NCI-H345 treated with DMSO at 0.1 percent for 48 hours (cell line): ENCODE measurements around the gene PLCL2.
A peak's percentile ranks its signal among the peaks of the same experiment; 100 is the strongest.

Source experiments
- DNase-seq: peaks from one replicate; lab custom pipeline; 2025; ENCODE audit not compliant: unreplicated experiment; lab: John Stamatoyannopoulos, UW

Gene PLCL2

DNA sequence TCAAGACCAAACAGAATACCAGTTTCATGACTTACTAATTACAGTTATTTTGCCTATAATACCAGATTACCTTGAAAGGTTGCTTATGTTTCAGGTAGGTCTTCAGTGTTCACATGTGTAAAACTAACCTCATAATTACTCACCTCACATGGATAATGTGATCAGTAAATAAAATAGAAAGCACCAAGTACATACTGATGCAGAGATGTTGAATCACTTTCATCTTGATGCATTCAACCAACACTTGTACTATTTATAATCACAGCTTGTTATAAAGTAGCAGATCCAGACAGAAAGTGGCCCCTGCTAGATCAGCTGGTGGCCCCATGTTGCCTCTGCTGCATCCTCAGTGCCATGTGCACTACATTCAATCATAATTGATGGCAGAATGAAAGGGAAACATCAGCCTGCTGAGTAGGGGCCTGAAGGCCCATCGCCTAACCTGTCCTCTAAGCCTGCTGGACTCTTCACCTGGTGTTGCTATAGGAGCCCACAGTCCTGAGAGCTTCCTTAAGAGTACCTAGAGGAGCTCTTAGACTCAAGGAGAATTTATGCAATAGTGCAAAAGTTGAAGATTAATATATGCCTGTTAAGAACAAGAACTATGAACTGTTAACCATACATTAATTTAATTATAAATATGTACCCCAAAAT lies 154.3 kb downstream of the PLCL2 start:
- no peak for DNase-seq

DNA sequence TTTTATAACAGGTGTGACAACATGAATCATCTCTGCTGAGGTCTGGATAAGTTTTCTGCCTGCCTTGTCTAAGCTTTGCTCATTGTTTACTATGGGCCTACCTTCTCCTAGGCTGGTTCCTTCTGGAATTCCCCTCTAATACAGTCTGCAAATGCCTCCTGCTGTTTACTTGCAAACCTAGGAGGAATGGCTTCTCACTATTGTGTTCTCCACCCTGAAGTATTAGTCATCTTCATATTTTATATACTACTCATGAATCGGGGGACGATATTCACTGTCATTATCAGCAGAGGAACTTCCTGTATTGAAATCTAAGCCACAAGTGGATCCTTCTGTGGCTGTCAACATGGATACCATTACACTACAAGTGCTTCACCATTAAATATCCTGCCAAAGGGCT lies 154.8 kb downstream of the PLCL2 start:
- no peak for DNase-seq

DNA sequence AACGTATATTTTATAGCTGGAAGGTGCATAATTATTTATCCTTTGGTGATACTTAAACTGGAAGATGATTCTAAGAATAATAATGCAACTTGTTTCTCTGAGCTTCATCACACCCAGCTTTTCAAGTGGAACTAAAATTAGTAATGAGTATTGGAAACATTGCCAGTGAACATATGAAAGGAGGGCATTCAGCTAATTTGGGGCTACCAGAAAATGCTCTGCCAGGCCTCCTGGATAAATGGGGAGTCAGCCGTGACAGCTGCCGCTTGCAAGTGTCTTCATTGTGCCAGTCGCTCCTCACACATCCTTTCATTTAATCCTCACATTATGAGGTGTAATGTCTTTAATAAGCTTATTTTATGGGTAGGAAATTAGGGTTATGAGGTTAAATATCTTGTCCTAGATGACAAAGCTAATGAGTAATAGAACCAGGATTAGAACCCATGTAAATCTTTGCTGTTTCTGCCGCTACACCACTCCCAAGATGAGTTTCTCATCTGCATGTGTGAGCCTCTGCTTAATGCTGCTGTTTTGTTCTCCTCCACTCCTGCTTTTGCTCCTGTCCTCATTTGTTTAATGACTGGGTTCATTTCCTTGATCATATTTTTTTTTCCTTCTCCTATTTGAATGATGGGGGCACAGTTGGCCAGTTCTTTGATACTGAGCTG lies 155.7 kb downstream of the PLCL2 start:
- DNase-seq: no peak

DNA sequence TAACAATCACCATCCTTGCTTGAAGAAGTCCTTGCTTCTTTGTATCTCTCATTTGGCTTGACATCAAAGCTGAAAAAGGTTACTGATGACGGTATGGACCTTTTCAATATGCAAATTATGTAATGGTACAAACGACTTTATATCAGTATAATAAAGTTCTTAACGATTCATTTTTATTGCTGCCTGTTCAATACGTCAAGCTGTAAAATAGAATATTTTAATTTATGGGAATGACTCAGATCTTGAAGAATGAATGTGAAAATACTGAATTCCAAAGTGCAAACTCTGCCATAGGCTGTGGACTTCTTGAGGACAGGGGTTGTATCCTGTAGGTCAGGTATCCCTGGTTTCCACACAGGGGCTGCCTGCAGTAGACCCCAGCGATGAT lies 156.2 kb downstream of the PLCL2 start:
- no peak for DNase-seq

- no peak for DNase-seq
Measured at GRCh38 chr3:17044855-17045254, 160.1 kb downstream of the PLCL2 start.

DNA sequence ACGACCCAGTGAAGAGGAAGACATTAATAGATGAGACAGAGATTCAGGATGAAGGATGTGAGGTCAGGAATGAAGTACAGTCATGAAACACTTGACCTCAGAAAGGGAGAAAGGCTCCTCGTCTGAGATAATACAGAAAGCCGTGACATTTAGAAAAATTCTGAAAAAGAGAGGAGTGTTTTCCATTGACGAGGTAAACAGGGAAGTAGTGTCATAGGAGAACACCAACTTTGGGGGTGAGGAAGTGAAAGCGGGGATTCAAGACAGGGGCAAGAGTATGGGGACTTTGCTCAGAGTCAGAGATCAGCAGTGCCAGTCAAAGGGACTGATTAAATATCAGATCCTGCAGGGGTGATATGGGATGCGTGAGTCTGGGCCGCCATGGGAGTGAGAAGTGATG lies 160.9 kb downstream of the PLCL2 start:
- no peak for DNase-seq

GRCh38 chr3:17046623-17047022 lies 161.9 kb downstream of the PLCL2 start:
- no peak for DNase-seq

DNA sequence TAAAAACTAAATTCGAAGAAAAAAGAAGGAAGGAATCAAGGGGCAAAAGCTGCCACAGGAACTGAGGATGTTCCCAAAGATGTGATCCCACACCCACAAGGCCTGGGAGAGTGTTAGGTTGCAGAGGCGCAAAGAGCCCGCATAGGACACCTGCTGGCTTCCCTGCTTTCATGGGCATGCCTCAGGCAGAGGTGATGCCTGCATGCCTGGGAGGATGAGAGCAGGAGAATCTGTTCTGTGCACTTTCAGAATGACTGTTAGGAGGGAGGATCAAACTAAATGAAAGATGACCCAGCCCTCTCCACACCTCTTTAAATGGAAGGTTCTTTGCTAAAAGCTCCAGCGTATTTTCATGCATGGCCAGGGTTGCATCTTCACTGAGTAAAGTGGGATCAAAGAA lies 162.4 kb downstream of the PLCL2 start:
- DNase-seq: no peak

DNA sequence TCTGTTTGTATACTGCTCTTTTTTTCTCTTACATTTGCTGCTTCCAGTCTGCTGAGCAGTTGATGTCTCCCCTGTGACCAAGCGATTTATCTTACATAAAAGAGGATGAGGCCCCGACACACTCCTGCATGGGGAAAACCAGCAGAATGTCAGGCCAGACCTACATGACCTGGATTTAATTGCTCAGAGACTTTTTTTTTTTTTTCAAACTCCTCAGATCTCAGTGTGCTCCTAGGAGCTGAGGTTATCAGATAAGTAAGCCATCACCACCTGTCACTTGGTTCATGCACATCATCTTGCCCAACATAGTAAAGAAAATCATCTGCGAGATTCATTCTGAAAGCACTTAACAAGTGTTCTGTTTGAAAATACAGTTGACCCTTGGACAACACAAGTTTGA lies 163.1 kb downstream of the PLCL2 start:
- no peak for DNase-seq

GRCh38 chr3:17050071-17050470 lies 165.3 kb downstream of the PLCL2 start:
- no peak for DNase-seq

- DNase-seq: no peak
Measured at GRCh38 chr3:17050506-17050905, 165.8 kb downstream of the PLCL2 start.

GRCh38 chr3:17052363-17052762 lies 167.6 kb downstream of the PLCL2 start:
- no peak for DNase-seq

DNA sequence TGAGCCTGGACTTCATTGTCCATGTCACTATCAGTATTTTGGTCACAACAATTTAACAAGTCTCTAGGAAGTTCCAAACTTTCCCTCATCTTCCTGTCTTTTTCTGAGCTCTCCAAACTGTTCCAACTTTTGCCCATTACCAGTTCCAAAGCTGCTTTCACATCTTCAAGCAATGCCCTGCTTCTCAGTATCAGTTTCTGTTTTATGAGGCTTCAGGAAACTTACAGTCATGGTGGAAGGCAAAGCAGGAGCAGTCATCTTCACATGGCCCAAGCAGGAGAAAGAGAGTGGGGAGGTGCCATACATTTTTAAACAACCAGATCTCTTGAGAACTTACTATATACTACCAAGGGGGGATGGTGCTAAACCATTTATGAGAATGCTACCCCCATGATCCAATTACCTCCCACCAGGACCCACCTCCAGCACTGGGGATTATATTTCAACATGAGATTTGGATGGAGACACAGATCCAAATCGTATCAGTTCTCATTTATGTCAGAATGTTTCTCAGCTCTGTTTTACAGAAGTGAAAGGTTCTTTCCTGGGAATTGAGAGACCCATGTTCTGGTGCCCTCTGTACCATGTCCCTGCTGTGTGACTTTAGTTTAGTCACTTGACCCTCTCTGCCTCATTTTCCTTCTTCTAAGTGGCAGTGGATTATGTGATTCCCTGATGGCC lies 169.7 kb downstream of the PLCL2 start:
- no peak for DNase-seq

DNA sequence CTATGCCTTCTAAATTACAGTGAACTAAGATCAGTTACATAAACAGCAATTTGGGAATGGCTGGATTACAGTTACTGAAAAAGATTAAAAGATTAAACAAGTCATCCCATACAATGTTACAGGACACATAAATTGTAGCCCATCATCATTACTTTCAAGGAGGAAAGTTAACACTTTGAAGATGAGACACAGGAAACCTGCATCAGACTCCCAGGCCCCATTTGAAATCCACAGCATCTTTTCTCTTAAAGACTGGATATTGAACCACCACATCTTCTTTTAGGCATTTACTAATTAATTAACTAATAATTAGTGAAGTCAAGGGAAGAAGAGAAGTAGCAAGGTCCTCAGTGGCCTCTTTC lies 170.2 kb downstream of the PLCL2 start:
- DNase-seq: no peak

DNA sequence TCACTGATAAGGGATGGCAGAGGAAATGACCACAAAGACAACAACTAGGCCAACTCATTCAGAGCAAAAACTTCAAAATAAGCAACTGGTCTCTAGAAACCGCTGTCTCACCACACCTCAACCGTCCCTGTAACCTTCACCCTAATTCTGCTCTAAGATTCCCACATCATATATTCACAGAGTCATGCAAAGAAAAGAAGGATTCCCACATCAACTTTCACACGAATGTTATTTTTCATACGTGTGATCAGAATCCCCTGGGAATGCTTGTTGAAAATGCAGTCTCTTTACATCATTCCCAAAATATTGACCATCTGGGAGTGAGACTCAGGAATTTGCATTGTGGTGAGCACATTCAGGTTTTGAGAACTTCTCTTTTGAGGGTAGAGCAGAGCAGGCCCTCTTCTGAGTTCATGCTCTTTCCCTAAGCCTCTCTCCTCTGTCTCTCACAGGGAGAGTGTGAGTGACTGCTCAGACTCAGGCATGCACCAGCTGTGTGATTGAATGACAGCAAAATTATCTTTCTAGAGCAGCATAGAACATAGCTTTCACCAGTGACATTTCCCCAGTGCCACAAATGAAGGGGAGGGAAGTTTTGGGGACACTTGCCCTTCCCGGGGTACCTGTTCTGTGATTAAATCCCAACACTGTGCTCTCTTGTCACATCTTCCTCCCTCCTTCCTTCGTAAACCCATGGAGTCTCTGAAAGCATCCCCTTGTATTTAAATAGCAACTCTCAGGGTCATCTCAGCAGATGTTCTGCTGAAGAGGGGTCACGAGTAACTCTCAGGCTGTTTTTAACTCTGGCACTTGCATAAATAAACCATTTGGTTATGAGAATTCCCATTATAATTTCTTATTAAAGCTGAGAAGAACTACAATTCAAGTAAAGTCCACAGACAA lies 170.9 kb downstream of the PLCL2 start:
- DNase-seq: no peak

- peak; percentile 9 for DNase-seq
Measured at GRCh38 chr3:17057321-17057720, 172.6 kb downstream of the PLCL2 start.

DNA sequence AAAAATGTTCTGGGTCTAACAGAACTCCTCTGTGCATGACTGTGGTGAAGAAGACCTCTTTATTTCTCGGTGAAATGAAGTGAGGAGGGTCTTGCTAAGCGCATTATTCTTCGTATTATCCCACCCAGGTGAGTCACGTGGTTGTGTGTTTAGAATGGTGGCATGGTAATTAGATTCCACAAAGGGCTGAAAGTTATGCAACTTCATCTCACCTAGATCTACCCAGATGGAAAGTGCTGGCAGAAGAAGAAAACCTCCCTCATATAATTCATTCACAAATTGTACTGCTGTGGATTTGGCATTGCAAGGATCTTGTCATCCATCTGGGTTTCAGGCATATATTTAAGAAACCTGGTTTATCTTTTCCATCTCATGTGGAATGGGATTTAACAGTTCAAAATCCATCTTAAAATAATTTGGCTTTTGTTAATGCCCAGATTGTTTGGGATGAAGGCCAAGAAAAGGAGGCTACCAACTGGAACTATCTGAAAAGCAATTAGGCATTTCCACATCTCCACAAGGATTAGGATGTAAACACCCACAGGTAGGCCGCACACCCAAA lies 175.3 kb downstream of the PLCL2 start:
- no peak for DNase-seq

- no peak for DNase-seq
Measured at GRCh38 chr3:17061005-17061404, 176.2 kb downstream of the PLCL2 start.

DNA sequence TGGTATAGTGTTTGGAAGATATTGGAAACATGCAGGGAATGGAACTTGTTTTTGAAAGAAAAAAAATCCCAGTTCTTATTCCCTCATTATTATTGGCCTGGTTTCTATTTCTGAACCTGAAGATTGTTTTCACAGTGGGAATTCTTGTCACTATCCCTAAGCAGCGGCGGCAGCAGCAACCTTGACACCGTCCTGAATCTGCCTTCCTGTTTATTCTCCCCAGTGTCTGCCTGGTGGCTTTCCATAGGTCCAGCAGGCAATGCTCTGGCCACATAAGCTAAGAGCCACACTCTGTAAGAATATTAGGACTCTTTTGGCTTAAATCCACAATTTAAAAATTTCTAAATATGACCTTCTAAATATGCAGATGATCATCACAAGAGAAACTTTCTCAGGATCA lies 178.0 kb downstream of the PLCL2 start:
- DNase-seq: no peak

- no peak for DNase-seq
Measured at GRCh38 chr3:17063596-17063995, 178.8 kb downstream of the PLCL2 start.

DNA sequence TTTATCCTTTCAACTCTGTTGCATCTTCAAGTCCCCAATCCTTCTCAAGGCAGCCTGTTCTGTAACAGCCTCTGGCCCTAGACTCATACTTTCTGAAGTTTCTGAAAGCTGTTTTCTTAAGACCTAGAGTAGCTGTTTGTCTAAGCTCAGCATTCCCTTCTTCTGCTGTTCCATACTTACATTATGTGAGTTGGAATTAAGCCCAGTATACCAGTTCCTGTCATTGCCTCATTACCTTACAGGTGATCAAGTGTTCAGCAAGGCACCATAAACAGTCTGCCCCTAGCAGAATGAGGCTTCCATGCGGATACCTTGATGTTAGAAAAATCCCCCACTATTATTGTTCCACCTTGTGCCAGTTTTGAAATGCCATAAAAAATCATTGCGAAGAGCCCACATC lies 180.6 kb downstream of the PLCL2 start:
- DNase-seq: peak; percentile 4
